LNCAP (cell line): ENCODE measurements around the gene RPL4.

Experiments
- CTCF ChIP-seq: fragments of 450-650 bp; IDR thresholded peaks from 2 replicates; pipeline ENCODE4 v1.5.1; 2017; ENCODE audit warnings: mild to moderate bottlenecking

RPL4 gene

GRCh38 chr15:66504563-66505429, at the start of gene RPL4, which contains the start of gene ZWILCH:
Gene RPL4 (minus strand): TSS chr15:66504855. CDS start chr15:66504790, 65 bp downstream.
Gene ZWILCH (plus strand): TSS chr15:66505326. CDS start chr15:66505339, 13 bp downstream.
- TF ChIP-seq CTCF, result no peak

GRCh38 chr15:66545255-66545654, 40.6 kb upstream of the RPL4 start:
- TF ChIP-seq CTCF, result no peak

GRCh38 chr15:66542896-66543295, 38.2 kb upstream of the RPL4 start:
- TF ChIP-seq CTCF, result no peak

- TF ChIP-seq CTCF, result no peak
Measured at GRCh38 chr15:66535056-66535455, 30.4 kb upstream of the RPL4 start.

- TF ChIP-seq CTCF, result no peak
Measured at GRCh38 chr15:66524838-66525237, 20.2 kb upstream of the RPL4 start.

- no peak for TF ChIP-seq CTCF
Measured at GRCh38 chr15:66523926-66524325, 19.3 kb upstream of the RPL4 start.

GRCh38 chr15:66515901-66516322, 11.3 kb upstream of the RPL4 start:
- TF ChIP-seq CTCF, result no peak
